Effector memory CD4-positive, alpha-beta T cell (primary cell): ENCODE measurements around the gene PIK3R2.
"Not testable (repeated sequence)": the region's sequence is repeated elsewhere in the genome, so short reads cannot be mapped to it uniquely, and the experiment has no call there.

ENCODE experiments used
- DNase-seq, 3 donors: peaks; one replicate each; pipeline ENCODE4 v3.0.0-alpha.2; 2020
- H3K27ac ChIP-seq: 2 replicates; pipeline ENCODE4 v1.7.0; 2013; ENCODE audit warnings: mild to moderate bottlenecking, low read length, moderate library complexity; ENCODE audit not compliant: insufficient read depth, poor library complexity, severe bottlenecking
- H3K27me3 ChIP-seq: replicated peaks from 2 replicates; pipeline ENCODE4 v1.7.0; 2013; ENCODE audit warnings: mild to moderate bottlenecking, low read length; ENCODE audit not compliant: insufficient read depth, control insufficient read depth, poor library complexity, severe bottlenecking
- H3K36me3 ChIP-seq: 2 replicates; pipeline ENCODE4 v1.7.0; 2013; ENCODE audit warnings: mild to moderate bottlenecking, low read length, moderate library complexity; ENCODE audit not compliant: control insufficient read depth, insufficient read depth
- H3K4me1 ChIP-seq: 2 replicates; pipeline ENCODE4 v1.7.0; 2013; ENCODE audit warnings: low read length, mild to moderate bottlenecking; ENCODE audit not compliant: control insufficient read depth, insufficient read depth, poor library complexity, severe bottlenecking
- H3K4me3 ChIP-seq: 2 replicates; pipeline ENCODE4 v1.7.0; 2013; ENCODE audit warnings: low read length, low read depth, mild to moderate bottlenecking; ENCODE audit not compliant: insufficient read depth, poor library complexity, severe bottlenecking
- H3K9me3 ChIP-seq: 2 replicates; pipeline ENCODE4 v1.7.0; 2013; ENCODE audit warnings: mild to moderate bottlenecking, low read length, moderate library complexity; ENCODE audit not compliant: control insufficient read depth
- total RNA-seq, 3 donors: gene quantifications; one replicate each; lab custom pipeline; 2026; lab: John Stamatoyannopoulos, UW

Gene PIK3R2
- total RNA-seq, result 0 to 0.97 (median 0.17) reads per million in 3 donors

- Histone ChIP-seq H3K9me3 (no peaks in the 10 kb centered on the region), H3K27ac (peak within 1 kb of the TSS; percentile 83), H3K4me3 (peak within 1 kb of the TSS; percentile 83), H3K27me3 (no peaks in the 10 kb centered on the region), H3K36me3 (no peaks in the 10 kb centered on the region), H3K4me1 (peaks cover 21% of the 10 kb centered on the region)
- peak; percentile 97 to 100 (median 99) for DNase-seq
Observed at GRCh38 chr19:18152817-18153555, at the start of gene PIK3R2. PIK3R2 (plus strand) TSS chr19:18153163; CDS start chr19:18155880, 2,717 bp downstream.

- no peak for DNase-seq
- Histone ChIP-seq H3K36me3 (no peaks in the 10 kb centered on the region), H3K9me3 (no peaks in the 10 kb centered on the region), H3K4me1 (peaks cover 15% of the 10 kb centered on the region), H3K27me3 (no peaks in the 10 kb centered on the region), H3K4me3 (peak overlapping the region; percentile 57), H3K27ac (no peak overlapping the region)
Observed at GRCh38 chr19:18104793-18105131, 48.2 kb upstream of the PIK3R2 start.

- H3K27me3 ChIP-seq, DNase-seq, H3K4me3 ChIP-seq, H3K27ac ChIP-seq, H3K36me3 ChIP-seq, H3K9me3 ChIP-seq: not testable (repeated sequence)
- peaks cover 18% of the 10 kb centered on the region for H3K4me1 ChIP-seq
Observed at GRCh38 chr19:18105259-18105658, 47.7 kb upstream of the PIK3R2 start.

- Histone ChIP-seq H3K4me3 (no peak overlapping the region), H3K27ac (no peak overlapping the region), H3K27me3 (no peaks in the 10 kb centered on the region), H3K9me3 (no peaks in the 10 kb centered on the region), H3K36me3 (no peaks in the 10 kb centered on the region), H3K4me1 (peaks cover 24% of the 10 kb centered on the region)
- DNase-seq, result no peak
Observed at GRCh38 chr19:18107235-18107634, 45.7 kb upstream of the PIK3R2 start.

- no peak for DNase-seq
- no peak overlapping the region for H3K4me3 ChIP-seq
- H3K4me1 ChIP-seq, result peaks cover 24% of the 10 kb centered on the region
- H3K27ac ChIP-seq, result peak overlapping the region; percentile 37
- H3K27me3 ChIP-seq, result no peaks in the 10 kb centered on the region
- H3K36me3 ChIP-seq, result no peaks in the 10 kb centered on the region
- no peaks in the 10 kb centered on the region for H3K9me3 ChIP-seq
Observed at GRCh38 chr19:18108897-18109296, 44.1 kb upstream of the PIK3R2 start.

- Histone ChIP-seq H3K4me3 (peak overlapping the region; percentile 66), H3K27me3 (no peaks in the 10 kb centered on the region), H3K27ac (peak overlapping the region; percentile 66), H3K4me1 (peaks cover 21% of the 10 kb centered on the region), H3K36me3 (no peaks in the 10 kb centered on the region), H3K9me3 (no peaks in the 10 kb centered on the region)
- no peak for DNase-seq
Observed at GRCh38 chr19:18109341-18109732, 43.6 kb upstream of the PIK3R2 start.

- Histone ChIP-seq H3K4me3 (peak overlapping the region; percentile 66), H3K36me3 (no peaks in the 10 kb centered on the region), H3K27me3 (no peaks in the 10 kb centered on the region), H3K27ac (peak overlapping the region; percentile 66), H3K4me1 (peaks cover 15% of the 10 kb centered on the region), H3K9me3 (no peaks in the 10 kb centered on the region)
- DNase-seq, result peak in 1 of 3 donors; percentile 23
Observed at GRCh38 chr19:18109733-18110608, 43.0 kb upstream of the PIK3R2 start.

- H3K27ac ChIP-seq, result no peak overlapping the region
- no peaks in the 10 kb centered on the region for H3K27me3 ChIP-seq
- DNase-seq, result no peak
- H3K4me3 ChIP-seq, result peak overlapping the region; percentile 66
- peaks cover 15% of the 10 kb centered on the region for H3K4me1 ChIP-seq
- peaks cover 3% of the 10 kb centered on the region for H3K36me3 ChIP-seq
- no peaks in the 10 kb centered on the region for H3K9me3 ChIP-seq
Observed at GRCh38 chr19:18110609-18111232, 42.2 kb upstream of the PIK3R2 start.

- Histone ChIP-seq H3K9me3 (no peaks in the 10 kb centered on the region), H3K4me1 (peaks cover 21% of the 10 kb centered on the region), H3K4me3 (no peak overlapping the region), H3K27me3 (no peaks in the 10 kb centered on the region), H3K27ac (no peak overlapping the region), H3K36me3 (peaks cover 3% of the 10 kb centered on the region)
- DNase-seq, result peak; percentile 43 to 61 (median 45)
Observed at GRCh38 chr19:18112989-18113478, 39.9 kb upstream of the PIK3R2 start.
